Measurements from ENCODE around the gene GBGT1. TPM values are rescaled to one million over a fixed set of nuclear protein-coding genes. Genes with fewer than 3 reads are reported as not detected.
"Not testable (repeated sequence)": the region's sequence is repeated elsewhere in the genome, so short reads cannot be mapped to it uniquely, and the experiment has no call there.

GBGT1 gene
- total and polyA plus RNA-seq, 2 donors (not counting 3 experiments of a cell fraction or from before 2014, with no cell fraction given): 35.6 to 56.3 TPM

DNA sequence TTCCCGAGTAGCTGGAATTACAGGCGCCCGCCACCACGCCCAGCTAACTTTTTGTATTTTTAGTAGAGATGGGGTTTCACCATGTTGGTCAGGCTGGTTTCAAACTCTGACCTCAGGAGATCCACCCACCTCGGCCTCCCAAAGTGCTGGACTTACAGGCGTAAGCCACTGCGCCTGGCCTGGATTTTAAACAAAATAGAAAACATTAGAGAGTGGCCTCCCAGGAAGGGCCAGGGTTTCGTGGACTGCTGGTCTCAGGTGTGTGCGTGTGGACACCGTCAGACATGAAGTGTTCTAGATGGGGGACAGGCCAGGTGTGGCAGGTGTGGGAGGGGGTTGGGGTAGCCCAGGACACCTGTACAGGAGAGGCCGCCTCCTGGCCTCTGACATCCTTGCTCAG is 7.0 kb upstream of the GBGT1 start:
- dilution Hi-C loops (cut with MboI; ENCODE audit: extremely low pct_ligation_motif_present, low sequenced_read_pairs) (no loop called here), intact Hi-C loops (cut with micrococcal nuclease) (no loop called here)
- H3K4me2 ChIP-seq (ENCODE audit: insufficient read depth, low read length): no peak overlapping the region
- no peak overlapping the region for H3K9ac ChIP-seq (replicated peaks; ENCODE audit: extremely low read depth, insufficient read depth, low read length)
- no peaks in the 10 kb centered on the region for H3K4me1 ChIP-seq (ENCODE audit: control insufficient read depth, extremely low read depth, insufficient read depth, low read length)
- no peak overlapping the region for H2AFZ ChIP-seq (ENCODE audit: low read depth, low read length)
- no peaks in the 10 kb centered on the region for H3K9me1 ChIP-seq (replicated peaks; ENCODE audit: control insufficient read depth, extremely low read depth, insufficient read depth, low read length)
- ChIA-PET POLR2A (no interaction called here), CTCF (interaction anchor here (1.0 to 2.9 kb wide), 2 partner anchors 12 to 16 kb away, joined by 3 to 9 read pairs; no protein-coding TSS in a partner anchor)
- H3K27ac ChIP-seq (ENCODE audit: insufficient read depth, low read depth, low read length): no peak overlapping the region
- DNase-seq (ENCODE audit: low read depth, low spot score) (no peak), FAIRE-seq (no peak)
- no peak overlapping the region for H3K4me3 ChIP-seq (replicated peaks in 1 of 3; ENCODE audit: insufficient read depth in 1 of 3, low read depth in 1 of 3, low read length in 3 of 3)
- no peaks in the 10 kb centered on the region for H4K20me1 ChIP-seq (replicated peaks; ENCODE audit: control insufficient read depth, extremely low read depth, insufficient read depth, low read length)
- H3K27me3 ChIP-seq (ENCODE audit: control insufficient read depth in 2 of 2, insufficient read depth in 2 of 2, low read length in 2 of 2): peaks cover 8 to 13% of the 10 kb centered on the region in 2 experiments
- no peaks in the 10 kb centered on the region for H3K79me2 ChIP-seq (ENCODE audit: control insufficient read depth, insufficient read depth, low read length)
- no peaks in the 10 kb centered on the region for H3K36me3 ChIP-seq (ENCODE audit: control insufficient read depth in 2 of 2, extremely low read depth in 1 of 2, insufficient read depth in 2 of 2, low read length in 2 of 2)
- TF ChIP-seq GATA2 (IDR thresholded peaks at IDR 0.05; ENCODE audit: insufficient read depth, insufficient read length, low read depth, low read length) (no peak), FOS (IDR thresholded peaks at IDR 0.05; ENCODE audit: borderline replicate concordance, insufficient read depth, low read length) (no peak), EZH2 (IDR thresholded peaks at IDR 0.05; ENCODE audit: borderline replicate concordance, low read depth, low read length, severe bottlenecking) (no peak), POLR2AphosphoS5 (IDR thresholded peaks at IDR 0.05; ENCODE audit: insufficient read depth, low read depth, low read length) (no peak), MAX (IDR thresholded peaks at IDR 0.05; ENCODE audit: insufficient read depth, insufficient read length) (no peak), POLR2A (IDR thresholded peaks at IDR 0.05; ENCODE audit: low read depth, low read length) (no peak), JUN (IDR thresholded peaks at IDR 0.05; ENCODE audit: borderline replicate concordance, insufficient read depth, insufficient read length, low read depth) (no peak), CTCF (IDR thresholded peaks at IDR 0.05; ENCODE audit: extremely low read depth in 1 of 2, insufficient read depth in 1 of 2, low read depth in 1 of 2, low read length in 2 of 2) (no peak), MYC (IDR thresholded peaks at IDR 0.05; ENCODE audit: low read depth, low read length) (no peak)
- no TSS peak for BruUV-seq (replicated peaks)
- H3K9me3 ChIP-seq (replicated peaks; ENCODE audit: control insufficient read depth, insufficient read depth, low read length): no peaks in the 10 kb centered on the region

DNA sequence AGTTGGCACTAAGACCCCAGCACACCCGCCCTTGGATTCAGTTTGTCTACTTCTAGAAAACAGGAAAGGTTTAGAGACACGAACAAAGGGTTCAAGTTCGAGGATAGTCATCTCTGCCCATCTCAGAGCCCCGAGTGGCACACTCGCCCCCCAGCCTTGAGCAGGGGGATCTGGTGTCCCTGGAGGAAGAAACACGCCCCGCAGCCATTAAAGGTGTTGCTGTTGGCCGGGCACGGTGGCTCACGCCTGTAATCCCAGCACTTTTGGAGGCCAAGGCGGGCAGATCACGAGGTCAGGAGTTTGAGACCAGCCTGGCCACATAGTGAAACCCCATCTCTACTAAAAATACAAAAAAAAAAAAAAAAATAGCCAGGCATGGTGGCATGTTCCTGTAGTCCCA is 6.0 kb upstream of the GBGT1 start:
- H2AFZ ChIP-seq (ENCODE audit: low read depth, low read length); intact Hi-C loops (cut with micrococcal nuclease); H3K27ac ChIP-seq (ENCODE audit: insufficient read depth, low read depth, low read length); BruUV-seq (replicated peaks); FAIRE-seq; H3K79me2 ChIP-seq (ENCODE audit: control insufficient read depth, insufficient read depth, low read length); POLR2A ChIA-PET; H3K9ac ChIP-seq (replicated peaks; ENCODE audit: extremely low read depth, insufficient read depth, low read length); H3K27me3 ChIP-seq (ENCODE audit: control insufficient read depth in 2 of 2, insufficient read depth in 2 of 2, low read length in 2 of 2); H3K4me1 ChIP-seq (ENCODE audit: control insufficient read depth, extremely low read depth, insufficient read depth, low read length); DNase-seq (ENCODE audit: low read depth, low spot score); H3K9me3 ChIP-seq (replicated peaks; ENCODE audit: control insufficient read depth, insufficient read depth, low read length); H4K20me1 ChIP-seq (replicated peaks; ENCODE audit: control insufficient read depth, extremely low read depth, insufficient read depth, low read length); H3K4me2 ChIP-seq (ENCODE audit: insufficient read depth, low read length); H3K4me3 ChIP-seq (replicated peaks in 1 of 3; ENCODE audit: insufficient read depth in 1 of 3, low read depth in 1 of 3, low read length in 3 of 3); H3K9me1 ChIP-seq (replicated peaks; ENCODE audit: control insufficient read depth, extremely low read depth, insufficient read depth, low read length); dilution Hi-C loops (cut with MboI; ENCODE audit: extremely low pct_ligation_motif_present, low sequenced_read_pairs); H3K36me3 ChIP-seq (ENCODE audit: control insufficient read depth in 2 of 2, extremely low read depth in 1 of 2, insufficient read depth in 2 of 2, low read length in 2 of 2): not testable (repeated sequence)
- CTCF ChIA-PET: interaction anchor here (2.9 kb wide), 1 partner anchor 17 kb away, joined by 9 read pairs; no protein-coding TSS in a partner anchor

Measured in endothelial cell of umbilical vein (primary cell).